Measurements from ENCODE around the gene AEBP1.

AEBP1 gene

GRCh38 chr7:44104860-44105771 lies 971 bp downstream of the AEBP1 start:
- peak; percentile 83 for DNase-seq (ENCODE audit: low read depth)

GRCh38 chr7:44105832-44106231 lies 1.7 kb downstream of the AEBP1 start:
- no peak for DNase-seq (ENCODE audit: low read depth)

- DNase-seq (ENCODE audit: low read depth), result no peak
Observed at GRCh38 chr7:44106311-44107065, 2.3 kb downstream of the AEBP1 start.

- DNase-seq (ENCODE audit: low read depth), result no peak
Observed at GRCh38 chr7:44107116-44107960, 3.2 kb downstream of the AEBP1 start.

DNA sequence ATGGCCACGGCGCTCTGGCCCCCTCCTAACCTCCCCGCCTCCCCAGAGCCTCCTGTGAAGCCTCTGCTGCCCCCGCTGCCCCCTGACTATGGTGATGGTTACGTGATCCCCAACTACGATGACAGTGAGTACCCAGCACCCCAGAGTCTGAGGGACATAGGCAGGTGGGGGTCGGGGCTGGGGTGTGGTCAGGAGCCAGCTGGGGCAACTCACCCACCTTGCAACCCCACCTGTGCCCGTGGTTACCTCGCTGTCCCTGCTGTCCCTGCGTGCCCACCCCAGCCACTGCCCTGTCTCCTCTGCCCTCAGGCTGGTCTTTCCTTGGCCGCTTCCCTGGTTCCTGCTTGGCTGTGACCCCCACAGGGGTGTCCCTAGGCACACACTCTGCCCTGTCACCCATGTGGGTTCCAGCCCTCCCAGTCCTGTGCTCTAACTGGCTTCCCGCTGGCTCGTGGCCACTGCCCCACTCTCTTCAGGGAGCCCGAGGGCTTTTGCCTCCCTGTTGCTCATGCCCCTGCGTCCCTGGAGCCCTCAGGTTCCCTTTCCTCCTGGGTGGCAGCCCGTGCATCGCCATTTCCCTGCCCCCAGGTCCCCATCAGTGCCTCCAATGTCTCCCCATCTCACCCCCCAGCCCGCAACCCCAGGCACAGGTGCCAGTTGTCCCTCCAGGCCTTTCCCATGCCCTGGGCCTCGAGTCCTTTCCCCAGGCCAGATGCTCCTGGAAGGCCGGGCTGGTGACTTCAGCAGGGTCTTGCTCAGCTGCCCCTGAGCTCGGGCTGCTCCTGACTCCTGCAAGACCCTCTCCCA lies 4.0 kb downstream of the AEBP1 start:
- no peak for DNase-seq (ENCODE audit: low read depth)

DNA sequence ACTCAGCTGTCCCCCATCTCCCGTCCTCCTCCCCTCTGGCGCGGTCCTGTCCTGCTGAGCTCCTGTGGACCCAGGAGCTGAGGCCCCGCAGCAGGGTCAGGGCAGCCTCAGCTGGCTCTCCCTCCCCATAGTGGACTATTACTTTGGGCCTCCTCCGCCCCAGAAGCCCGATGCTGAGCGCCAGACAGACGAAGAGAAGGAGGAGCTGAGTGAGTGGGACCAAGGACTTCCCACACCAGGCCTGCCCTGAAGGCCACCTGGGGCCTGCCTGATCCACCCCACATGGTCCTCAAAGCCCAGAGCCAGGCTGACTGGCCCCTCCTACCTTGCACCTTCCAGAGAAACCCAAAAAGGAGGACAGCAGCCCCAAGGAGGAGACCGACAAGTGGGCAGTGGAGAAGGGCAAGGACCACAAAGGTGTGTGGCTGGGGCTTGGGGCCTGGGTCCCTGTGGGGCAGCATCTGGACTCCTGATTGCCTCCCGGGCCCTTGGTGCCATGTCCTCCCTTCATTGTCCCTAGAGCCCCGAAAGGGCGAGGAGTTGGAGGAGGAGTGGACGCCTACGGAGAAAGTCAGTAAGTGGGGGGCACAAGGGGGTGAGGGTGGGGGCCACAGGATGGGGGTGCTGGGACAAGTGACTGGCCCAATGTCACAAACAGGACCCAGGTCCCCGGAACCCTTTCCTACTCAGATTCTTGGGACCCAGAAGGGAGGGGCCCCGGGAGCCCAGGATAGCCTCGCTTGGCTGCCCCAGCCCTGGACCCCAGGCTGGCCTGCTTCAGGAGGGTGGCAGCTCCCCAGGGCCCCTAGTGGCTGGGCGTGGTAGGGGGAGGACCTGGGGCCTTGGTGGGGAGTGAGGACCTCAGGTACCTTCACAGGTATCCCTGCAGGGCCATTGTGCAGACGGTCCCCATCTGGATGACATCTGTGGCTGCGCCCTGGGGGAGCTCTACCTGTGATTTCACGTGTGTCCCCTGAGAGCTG lies 4.9 kb downstream of the AEBP1 start:
- no peak for DNase-seq (ENCODE audit: low read depth)

GRCh38 chr7:44109991-44110390 lies 5.8 kb downstream of the AEBP1 start:
- no peak for DNase-seq (ENCODE audit: low read depth)

GRCh38 chr7:44110719-44111635 lies 6.8 kb downstream of the AEBP1 start:
- no peak for DNase-seq (ENCODE audit: low read depth)

DNA sequence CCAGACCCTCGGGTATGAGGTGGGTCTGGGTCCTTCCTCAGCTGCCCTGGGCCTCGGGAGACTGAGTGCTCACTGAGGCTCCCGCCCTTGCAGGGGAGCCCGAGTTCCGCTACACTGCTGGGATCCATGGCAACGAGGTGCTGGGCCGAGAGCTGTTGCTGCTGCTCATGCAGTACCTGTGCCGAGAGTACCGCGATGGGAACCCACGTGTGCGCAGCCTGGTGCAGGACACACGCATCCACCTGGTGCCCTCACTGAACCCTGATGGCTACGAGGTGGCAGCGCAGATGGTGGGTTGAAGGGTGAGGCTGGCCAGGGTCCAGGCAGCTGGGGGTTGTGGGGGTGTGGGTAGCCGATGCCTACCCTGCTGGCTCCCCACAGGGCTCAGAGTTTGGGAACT lies 7.6 kb downstream of the AEBP1 start:
- no peak for DNase-seq (ENCODE audit: low read depth)

GRCh38 chr7:44112231-44112996 lies 8.3 kb downstream of the AEBP1 start:
- DNase-seq (ENCODE audit: low read depth), result no peak

GRCh38 chr7:44112997-44113763 lies 9.0 kb downstream of the AEBP1 start:
- DNase-seq (ENCODE audit: low read depth), result no peak

DNA sequence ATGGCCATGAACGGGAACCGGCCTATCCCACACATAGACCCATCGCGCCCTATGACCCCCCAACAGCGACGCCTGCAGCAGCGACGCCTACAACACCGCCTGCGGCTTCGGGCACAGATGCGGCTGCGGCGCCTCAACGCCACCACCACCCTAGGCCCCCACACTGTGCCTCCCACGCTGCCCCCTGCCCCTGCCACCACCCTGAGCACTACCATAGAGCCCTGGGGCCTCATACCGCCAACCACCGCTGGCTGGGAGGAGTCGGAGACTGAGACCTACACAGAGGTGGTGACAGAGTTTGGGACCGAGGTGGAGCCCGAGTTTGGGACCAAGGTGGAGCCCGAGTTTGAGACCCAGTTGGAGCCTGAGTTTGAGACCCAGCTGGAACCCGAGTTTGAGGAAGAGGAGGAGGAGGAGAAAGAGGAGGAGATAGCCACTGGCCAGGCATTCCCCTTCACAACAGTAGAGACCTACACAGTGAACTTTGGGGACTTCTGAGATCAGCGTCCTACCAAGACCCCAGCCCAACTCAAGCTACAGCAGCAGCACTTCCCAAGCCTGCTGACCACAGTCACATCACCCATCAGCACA lies 9.7 kb downstream of the AEBP1 start:
- no peak for DNase-seq (ENCODE audit: low read depth)

DNA sequence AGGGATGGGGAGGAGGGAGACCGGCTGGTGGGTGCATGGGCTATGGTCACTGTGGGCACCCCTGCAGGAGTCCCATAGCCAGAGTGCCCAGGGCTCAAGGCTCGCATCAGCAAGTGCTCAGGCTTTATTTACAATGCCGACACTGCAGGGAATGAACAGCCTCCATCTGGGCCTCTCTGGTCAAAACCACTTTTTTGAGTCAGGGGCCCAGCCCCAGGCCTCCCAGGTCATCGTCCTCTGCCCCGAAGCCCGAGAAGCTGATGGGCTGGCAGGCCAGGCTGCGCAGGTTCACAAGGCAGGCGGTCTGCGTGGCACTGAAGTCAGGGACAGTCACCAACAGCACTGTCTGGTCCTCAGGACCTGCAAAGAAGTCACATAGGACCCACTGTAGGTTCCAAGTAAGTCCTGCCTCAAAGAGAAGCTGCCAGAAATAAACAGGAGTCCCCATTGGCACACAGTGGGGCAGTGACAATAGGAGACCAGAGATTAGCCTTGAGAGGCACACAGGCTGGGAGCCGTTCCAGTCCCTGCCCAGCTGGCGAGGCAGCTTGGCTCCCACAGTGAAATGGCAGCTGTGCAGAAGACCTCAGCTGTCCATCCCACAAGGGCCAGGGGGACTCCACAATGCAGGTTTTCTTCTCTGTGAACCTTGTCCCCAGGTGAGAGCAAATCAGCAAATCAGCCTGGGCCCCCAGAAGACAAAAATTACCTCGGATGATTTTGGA lies 10.6 kb downstream of the AEBP1 start:
- no peak for DNase-seq (ENCODE audit: low read depth)

GRCh38 chr7:44116087-44116788 lies 12.1 kb downstream of the AEBP1 start:
- DNase-seq (ENCODE audit: low read depth), result no peak

- no peak for DNase-seq (ENCODE audit: low read depth)
Observed at GRCh38 chr7:44116789-44117666, 12.9 kb downstream of the AEBP1 start.
